ENCODE results near the gene RECK.
"Not testable (repeated sequence)": the region's sequence is repeated elsewhere in the genome, so short reads cannot be mapped to it uniquely, and the experiment has no call there.

Gene RECK

GRCh38 chr9:36074055-36074454 is 37.3 kb downstream of the RECK start:
- no peak for DNase-seq (ENCODE audit: low spot score)

- no peak for DNase-seq (ENCODE audit: low spot score)
These were observed 38.3 kb downstream of the RECK start for GRCh38 chr9:36074870-36075532.

GRCh38 chr9:36078051-36078450 is 41.3 kb downstream of the RECK start:
- no peak for DNase-seq (ENCODE audit: low spot score)

- no peak for DNase-seq (ENCODE audit: low spot score)
These were observed 43.8 kb downstream of the RECK start for GRCh38 chr9:36080519-36080918.

GRCh38 chr9:36082931-36083330 is 46.2 kb downstream of the RECK start:
- no peak for DNase-seq (ENCODE audit: low spot score)

GRCh38 chr9:36086442-36086841 is 49.7 kb downstream of the RECK start:
- DNase-seq (ENCODE audit: low spot score) = no peak

GRCh38 chr9:36087054-36087453 is 50.3 kb downstream of the RECK start:
- DNase-seq (ENCODE audit: low spot score) = not testable (repeated sequence)

- no peak for DNase-seq (ENCODE audit: low spot score)
These were observed 51.3 kb downstream of the RECK start for GRCh38 chr9:36088020-36088419.

- DNase-seq (ENCODE audit: low spot score) = no peak
These were observed 54.6 kb downstream of the RECK start for GRCh38 chr9:36091026-36091953.

GRCh38 chr9:36092014-36092413 is 55.3 kb downstream of the RECK start:
- no peak for DNase-seq (ENCODE audit: low spot score)

- DNase-seq (ENCODE audit: low spot score) = no peak
These were observed 55.9 kb downstream of the RECK start for GRCh38 chr9:36092509-36093215.

- DNase-seq (ENCODE audit: low spot score) = no peak
These were observed 56.7 kb downstream of the RECK start for GRCh38 chr9:36093384-36093783.

- no peak for DNase-seq (ENCODE audit: low spot score)
These were observed 63.0 kb downstream of the RECK start for GRCh38 chr9:36099718-36100117.

GRCh38 chr9:36100532-36100931 is 63.8 kb downstream of the RECK start:
- DNase-seq (ENCODE audit: low spot score) = no peak

GRCh38 chr9:36101916-36102741 is 65.4 kb downstream of the RECK start:
- no peak for DNase-seq (ENCODE audit: low spot score)

- peak; percentile 75 for DNase-seq (ENCODE audit: low spot score)
These were observed 66.2 kb downstream of the RECK start for GRCh38 chr9:36102742-36103495.

GRCh38 chr9:36109071-36109470 is 72.4 kb downstream of the RECK start:
- DNase-seq (ENCODE audit: low spot score) = no peak

GRCh38 chr9:36110434-36110833 is 73.7 kb downstream of the RECK start:
- DNase-seq (ENCODE audit: low spot score) = no peak

GRCh38 chr9:36112516-36112915 is 75.8 kb downstream of the RECK start:
- no peak for DNase-seq (ENCODE audit: low spot score)

GRCh38 chr9:36113999-36114398 is 77.3 kb downstream of the RECK start:
- no peak for DNase-seq (ENCODE audit: low spot score)

GRCh38 chr9:36116593-36116992 is 79.9 kb downstream of the RECK start:
- no peak for DNase-seq (ENCODE audit: low spot score)

Measured in ecto neural progenitor cell (in vitro differentiated cells).